Islet precursor cell (in vitro differentiated cells): ENCODE measurements around the gene RASSF7.

Source experiments
- DNase-seq: peaks from one replicate; pipeline ENCODE4 v3.0.0-alpha.2; 2018

The RASSF7 gene

DNA sequence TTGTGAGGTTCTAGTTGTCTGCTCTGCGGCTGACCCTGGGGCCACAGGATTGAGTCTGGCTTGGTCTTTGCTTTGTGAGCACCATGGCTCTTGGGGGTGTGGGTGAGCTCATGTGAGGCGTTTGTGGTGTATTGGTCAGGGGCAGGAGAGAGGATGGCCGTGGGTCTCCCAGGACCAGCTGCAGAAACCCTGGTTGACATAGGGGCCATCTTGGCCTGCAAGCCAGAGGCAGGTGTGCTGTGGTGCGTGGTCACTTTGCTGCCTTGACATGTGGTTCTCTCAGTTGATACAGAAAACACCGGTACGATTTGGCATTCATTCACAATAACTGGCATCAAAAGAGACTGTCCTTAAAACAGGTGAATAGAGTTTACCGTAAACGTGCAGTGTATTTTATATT, 26.8 kb downstream of the RASSF7 start:
- DNase-seq: no peak

- peak; percentile 86 for DNase-seq
These were observed 27.2 kb downstream of the RASSF7 start for GRCh38 chr11:587978-588380.

GRCh38 chr11:589798-590197, 29.0 kb downstream of the RASSF7 start:
- no peak for DNase-seq

DNA sequence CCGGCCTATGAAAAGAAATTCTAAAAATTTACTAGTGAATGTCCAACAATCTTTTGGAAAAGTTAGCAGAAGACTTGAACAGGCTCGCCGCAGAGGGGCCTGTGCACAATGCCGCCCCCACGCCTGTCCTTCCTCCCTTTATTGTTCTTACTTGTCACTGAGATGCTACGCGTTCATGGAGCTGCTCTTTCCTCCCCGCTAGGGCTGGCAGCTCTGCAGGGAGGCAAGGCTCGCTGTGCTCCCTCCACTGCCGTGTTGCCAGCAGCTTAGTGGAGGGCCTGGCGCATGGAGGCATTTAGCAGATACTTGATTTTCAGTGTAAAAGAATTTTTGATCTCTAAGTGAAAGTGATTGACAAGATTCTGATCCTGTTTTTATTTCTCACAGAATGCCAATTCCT, 30.2 kb downstream of the RASSF7 start:
- no peak for DNase-seq

DNA sequence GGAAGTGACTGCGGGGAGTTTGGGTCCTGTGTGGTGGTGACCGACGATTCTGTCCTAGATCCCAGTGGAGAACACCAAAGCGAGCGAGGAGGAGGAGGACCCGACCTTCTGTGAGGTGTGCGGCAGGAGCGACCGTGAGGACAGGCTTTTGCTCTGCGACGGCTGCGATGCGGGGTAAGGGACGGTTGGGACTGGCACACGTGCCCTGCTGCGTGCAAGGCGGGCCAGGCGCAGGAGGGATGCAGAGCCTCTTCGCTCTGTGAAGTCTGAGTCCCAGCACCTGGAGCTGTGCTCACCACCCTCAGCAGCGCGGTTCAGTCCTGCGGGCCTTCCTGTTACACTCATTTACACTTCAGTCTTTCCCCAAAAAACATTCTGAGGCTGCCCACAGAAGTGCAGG, 31.7 kb downstream of the RASSF7 start:
- no peak for DNase-seq

GRCh38 chr11:592918-593317, 32.1 kb downstream of the RASSF7 start:
- no peak for DNase-seq

DNA sequence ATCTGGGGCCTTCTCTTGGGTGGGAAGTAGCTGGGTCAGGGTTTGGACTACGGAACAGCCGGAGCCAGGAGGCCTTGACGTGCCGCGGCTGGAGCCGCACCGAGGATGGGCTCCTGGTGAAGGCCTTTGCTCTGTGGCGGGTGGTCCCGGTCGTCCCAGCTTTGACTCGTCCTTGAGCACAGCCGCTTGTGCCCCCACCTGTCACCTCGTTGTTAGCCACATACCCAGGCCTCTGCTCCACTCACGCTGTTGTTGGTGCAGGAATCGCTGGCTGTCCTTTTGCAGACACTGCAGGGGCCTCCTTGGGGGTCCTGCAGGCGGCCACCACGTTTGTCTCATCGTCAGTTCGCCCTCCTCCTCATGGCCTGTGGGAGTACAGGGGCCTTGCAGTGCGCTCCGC, 32.6 kb downstream of the RASSF7 start:
- no peak for DNase-seq

DNA sequence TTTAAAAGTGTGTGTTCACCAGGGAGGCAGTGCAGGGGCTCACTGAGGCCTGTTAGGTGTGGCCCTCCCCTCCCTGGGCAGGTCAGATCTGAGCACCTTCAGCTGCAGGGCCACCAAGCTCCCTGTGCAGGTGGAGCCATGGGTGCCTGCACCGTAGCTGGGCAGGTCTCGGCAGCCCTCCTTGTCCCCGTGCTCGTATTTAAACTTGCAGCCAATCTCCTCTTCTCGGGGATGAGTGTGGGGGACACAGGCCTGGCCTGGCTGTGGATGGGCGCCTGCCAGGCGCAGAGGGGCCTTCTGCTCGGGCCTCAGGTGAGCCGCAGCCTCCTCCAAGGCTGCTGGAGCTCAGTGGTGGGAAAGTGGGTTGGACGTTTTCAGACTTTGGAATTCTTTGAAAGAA, 34.6 kb downstream of the RASSF7 start:
- no peak for DNase-seq

- no peak for DNase-seq
These were observed 35.6 kb downstream of the RASSF7 start for GRCh38 chr11:596374-596773.

DNA sequence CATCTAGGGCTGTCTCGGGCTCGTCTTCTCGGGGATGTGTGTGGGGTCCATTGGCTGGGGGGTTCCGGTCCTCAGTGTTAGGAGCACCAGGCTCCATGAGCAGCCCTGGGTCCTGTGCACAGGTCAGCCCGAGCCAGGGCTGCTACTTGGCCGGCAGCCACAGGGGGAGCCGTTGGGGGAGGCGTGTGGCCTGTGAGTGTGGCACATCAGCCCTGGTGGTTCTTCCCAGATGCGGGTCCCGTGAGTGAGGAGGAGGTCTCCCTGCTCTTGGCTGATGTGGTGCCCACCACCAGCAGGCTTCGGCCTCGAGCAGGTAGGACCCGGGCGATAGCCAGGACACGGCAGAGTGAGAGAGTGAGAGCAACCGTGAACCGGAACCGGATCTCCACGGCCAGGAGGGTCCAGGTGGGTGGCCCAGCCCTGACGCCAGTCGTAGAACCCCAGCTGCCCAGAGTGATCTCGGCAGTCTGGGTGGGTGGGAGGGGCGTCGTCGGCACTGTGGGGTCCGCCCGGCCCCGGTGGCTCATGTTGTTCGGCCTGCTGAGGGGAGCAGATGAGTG, 36.5 kb downstream of the RASSF7 start:
- no peak for DNase-seq

DNA sequence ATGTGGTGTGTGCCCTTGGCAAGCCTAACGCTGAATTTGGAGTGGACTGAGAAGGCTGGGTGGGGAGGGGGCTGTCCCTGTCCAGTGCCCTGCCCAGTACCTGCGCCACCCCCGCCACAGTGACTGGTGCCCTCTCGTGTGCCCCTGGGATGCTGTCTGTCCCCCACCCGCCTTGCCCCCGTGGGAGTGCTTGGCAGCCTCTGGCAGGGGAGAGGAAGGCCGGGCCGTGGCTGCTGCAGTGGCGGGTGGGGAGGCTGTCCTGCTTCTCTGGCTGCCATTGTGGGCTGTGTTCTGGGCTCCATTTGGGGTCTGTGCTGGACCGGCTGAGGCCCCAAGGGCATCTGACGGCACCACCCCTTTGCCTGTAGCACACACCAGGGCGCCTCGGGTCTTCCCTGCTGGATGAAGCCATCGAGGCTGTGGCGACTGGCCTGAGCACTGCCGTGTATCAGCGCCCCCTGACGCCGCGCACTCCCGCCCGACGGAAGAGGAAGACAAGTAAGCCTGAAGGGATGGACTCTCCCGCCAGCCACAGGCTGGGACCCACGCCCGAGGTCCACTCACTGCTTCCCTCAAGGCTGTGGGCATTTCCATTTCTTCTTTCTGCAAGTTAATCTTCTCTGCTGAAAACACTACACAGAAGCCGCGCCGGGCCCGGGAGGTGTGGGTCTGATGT, 37.4 kb downstream of the RASSF7 start:
- DNase-seq: no peak

DNA sequence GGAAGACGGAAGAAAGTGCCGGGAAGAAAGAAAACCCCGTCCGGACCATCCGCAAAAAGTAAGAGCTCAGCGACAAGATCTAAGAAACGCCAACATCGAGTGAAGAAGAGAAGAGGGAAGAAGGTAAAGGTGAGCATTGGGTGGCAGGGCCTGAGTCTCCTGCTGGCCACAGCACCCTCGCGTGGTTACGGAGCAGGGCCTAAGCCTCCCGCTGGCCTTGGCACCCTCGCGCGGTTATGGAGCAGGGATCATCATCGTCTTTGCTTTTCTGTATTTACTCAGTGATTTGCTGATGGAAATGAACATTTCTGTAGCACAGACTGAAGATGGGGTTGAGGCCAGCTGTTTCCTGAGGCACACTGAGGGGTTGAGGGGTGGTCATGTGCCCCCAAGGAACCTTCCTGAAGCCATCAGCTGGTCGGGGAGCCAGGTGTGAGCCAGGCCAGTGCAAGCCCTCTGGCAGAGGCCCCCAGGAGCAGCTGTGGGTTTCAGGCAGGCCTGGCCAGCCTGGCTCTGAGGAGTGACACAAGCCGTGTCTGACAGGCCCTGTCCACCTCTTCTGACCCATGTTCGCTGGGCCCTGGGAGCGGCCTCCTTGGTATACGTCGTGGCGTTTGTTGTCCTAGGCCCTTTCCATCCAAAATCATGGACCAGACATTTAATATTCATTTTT, 40.9 kb downstream of the RASSF7 start:
- DNase-seq: no peak

DNA sequence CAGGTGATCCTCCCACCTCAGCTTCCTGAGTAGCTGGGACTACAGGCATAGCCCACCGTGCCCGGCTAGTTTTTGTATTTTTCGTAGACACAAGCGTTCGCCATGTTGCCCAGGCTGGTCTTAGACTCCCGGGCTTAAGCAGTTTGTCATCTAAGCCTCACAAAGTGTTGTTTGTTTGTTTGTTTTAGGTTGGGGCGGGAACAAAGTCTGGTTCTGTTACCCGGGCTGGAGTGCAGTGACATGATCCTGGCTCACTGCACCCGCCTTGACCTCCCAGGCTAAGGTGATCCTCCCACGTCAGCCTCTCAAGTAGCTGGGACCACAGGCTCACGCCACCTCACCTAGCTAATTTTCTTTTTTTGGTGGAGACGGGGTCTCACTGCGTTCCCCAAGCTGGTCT, 42.4 kb downstream of the RASSF7 start:
- no peak for DNase-seq

- DNase-seq: no peak
These were observed 44.7 kb downstream of the RASSF7 start for GRCh38 chr11:605286-606129.

DNA sequence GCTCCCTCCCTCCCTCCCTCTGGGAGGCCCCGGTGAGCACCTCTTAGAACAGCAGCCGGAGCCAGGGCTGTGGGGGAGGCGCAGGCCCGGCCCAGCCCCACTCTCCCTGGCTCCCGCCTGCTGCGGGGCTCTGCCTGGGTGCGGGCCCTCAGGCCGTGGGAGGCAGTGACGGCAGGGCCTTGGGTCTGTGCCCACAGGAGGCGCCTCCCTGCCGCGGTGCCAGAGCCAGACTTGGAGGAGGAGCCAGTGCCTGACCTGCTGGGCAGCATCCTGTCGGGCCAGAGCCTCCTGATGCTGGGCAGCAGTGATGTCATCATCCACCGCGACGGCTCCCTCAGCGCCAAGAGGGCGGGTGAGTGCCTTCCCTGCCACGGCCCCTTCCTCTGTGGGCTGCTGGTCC, 45.5 kb downstream of the RASSF7 start:
- DNase-seq: no peak

- DNase-seq: no peak
These were observed 46.4 kb downstream of the RASSF7 start for GRCh38 chr11:607020-607780.

DNA sequence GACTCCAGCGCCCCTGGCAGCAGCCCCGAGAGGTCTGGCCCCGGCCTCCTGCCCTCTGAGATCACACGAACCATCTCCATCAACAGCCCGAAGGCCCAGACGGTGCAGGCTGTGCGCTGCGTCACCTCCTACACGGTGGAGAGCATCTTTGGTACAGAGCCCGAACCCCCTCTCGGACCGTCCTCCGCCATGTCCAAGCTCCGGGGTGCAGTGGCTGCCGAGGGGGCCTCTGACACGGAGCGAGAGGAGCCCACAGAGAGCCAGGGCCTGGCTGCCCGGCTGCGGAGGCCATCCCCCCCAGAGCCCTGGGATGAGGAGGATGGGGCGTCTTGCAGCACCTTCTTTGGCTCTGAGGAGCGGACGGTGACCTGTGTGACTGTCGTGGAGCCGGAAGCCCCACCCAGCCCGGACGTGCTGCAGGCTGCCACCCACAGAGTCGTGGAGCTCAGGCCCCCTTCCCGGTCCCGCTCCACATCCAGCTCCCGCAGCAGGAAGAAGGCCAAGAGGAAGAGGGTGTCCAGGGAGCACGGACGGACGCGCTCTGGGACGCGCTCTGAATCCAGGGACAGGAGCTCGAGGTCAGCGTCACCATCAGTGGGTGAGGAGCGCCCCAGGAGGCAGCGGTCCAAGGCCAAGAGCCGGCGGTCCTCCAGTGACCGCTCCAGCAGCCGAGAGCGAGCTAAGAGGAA, 47.3 kb downstream of the RASSF7 start:
- no peak for DNase-seq

GRCh38 chr11:608791-609251, 48.1 kb downstream of the RASSF7 start:
- no peak for DNase-seq

- DNase-seq: no peak
These were observed 48.6 kb downstream of the RASSF7 start for GRCh38 chr11:609341-609811.

DNA sequence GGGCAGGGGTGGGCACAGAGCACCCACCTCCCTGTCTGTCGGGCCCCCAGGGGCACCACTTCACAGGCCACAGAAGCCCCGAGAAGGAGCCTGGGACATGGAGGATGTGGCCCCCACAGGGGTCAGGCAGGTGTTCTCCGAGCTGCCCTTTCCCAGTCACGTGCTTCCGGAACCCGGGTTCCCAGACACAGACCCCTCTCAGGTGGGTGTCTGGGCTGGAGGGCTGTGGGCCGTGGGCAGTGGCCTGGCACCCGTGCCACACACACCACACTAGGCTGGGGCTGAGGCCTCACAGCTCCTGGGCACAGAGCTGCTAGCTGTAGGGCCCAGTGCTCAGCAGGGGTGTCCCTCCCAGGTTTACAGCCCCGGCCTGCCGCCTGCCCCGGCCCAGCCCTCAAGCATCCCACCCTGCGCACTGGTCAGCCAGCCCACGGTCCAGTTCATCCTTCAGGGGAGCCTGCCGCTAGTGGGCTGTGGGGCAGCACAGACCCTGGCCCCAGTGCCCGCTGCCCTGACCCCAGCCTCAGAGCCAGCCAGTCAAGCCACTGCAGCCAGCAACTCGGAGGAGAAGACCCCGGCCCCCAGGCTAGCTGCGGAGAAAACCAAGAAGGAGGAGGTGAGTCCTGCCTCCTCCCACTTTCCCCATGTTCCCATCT, 49.5 kb downstream of the RASSF7 start:
- no peak for DNase-seq
